Trophoblast cell (in vitro differentiated cells and primary cell): ENCODE measurements around the gene PRSS38.

Experiments used
- DNase-seq, 2 donors: peaks; one replicate each; pipeline ENCODE4 v3.0.0-alpha.2; 2016
- H2AFZ ChIP-seq: 2 replicates; pipeline ENCODE4 v1.6.1; 2013; ENCODE audit warnings: low read length, moderate library complexity, mild to moderate bottlenecking; ENCODE audit not compliant: insufficient read depth, poor library complexity
- H2AK5ac ChIP-seq: 2 replicates; pipeline ENCODE4 v1.6.1; 2013; ENCODE audit warnings: mild to moderate bottlenecking, low read length
- H2BK120ac ChIP-seq: 2 replicates; pipeline ENCODE4 v1.6.1; 2013; ENCODE audit warnings: low read length, mild to moderate bottlenecking, moderate library complexity; ENCODE audit not compliant: insufficient read depth, poor library complexity
- H2BK12ac ChIP-seq: 2 replicates; pipeline ENCODE4 v1.6.1; 2013; ENCODE audit warnings: mild to moderate bottlenecking, low read length, moderate library complexity
- H2BK5ac ChIP-seq: 2 replicates; pipeline ENCODE4 v1.6.1; 2013; ENCODE audit warnings: low read length, low read depth, moderate library complexity, mild to moderate bottlenecking; ENCODE audit not compliant: poor library complexity
- H3K14ac ChIP-seq: 2 replicates; pipeline ENCODE4 v1.6.1; 2013; ENCODE audit warnings: mild to moderate bottlenecking, low read length
- H3K18ac ChIP-seq: 2 replicates; pipeline ENCODE4 v1.6.1; 2013; ENCODE audit warnings: mild to moderate bottlenecking, low read length
- H3K23ac ChIP-seq: 2 replicates; pipeline ENCODE4 v1.6.1; 2013; ENCODE audit warnings: low read length
- H3K27ac ChIP-seq: 2 replicates; pipeline ENCODE4 v1.5.1; 2013; ENCODE audit warnings: low read depth, mild to moderate bottlenecking, inconsistent platforms, low read length, moderate library complexity
- H3K27me3 ChIP-seq: 2 replicates; pipeline ENCODE4 v1.6.1; 2013; ENCODE audit warnings: inconsistent platforms, mild to moderate bottlenecking, low read length, moderate library complexity; ENCODE audit not compliant: insufficient read depth
- H3K36me3 ChIP-seq, 2 experiments: 1 replicate in 1 of 2; 2 replicates in 1 of 2; pipeline ENCODE4 v1.6.1; 2013; ENCODE audit warnings: low read length in 2 of 2, mild to moderate bottlenecking in 2 of 2, moderate library complexity in 1 of 2; ENCODE audit not compliant: insufficient read depth in 2 of 2, control insufficient read depth in 1 of 2
- H3K4ac ChIP-seq: 2 replicates; pipeline ENCODE4 v1.6.1; 2013; ENCODE audit warnings: low read depth, mild to moderate bottlenecking, low read length, moderate library complexity
- H3K4me1 ChIP-seq, 2 experiments: 1 replicate in 1 of 2; 2 replicates in 1 of 2; pipeline ENCODE4 v1.6.1; 2013; ENCODE audit warnings: low read length in 2 of 2, mild to moderate bottlenecking in 2 of 2, moderate library complexity in 1 of 2; ENCODE audit not compliant: insufficient read depth in 2 of 2, control insufficient read depth in 1 of 2
- H3K4me2 ChIP-seq: 2 replicates; pipeline ENCODE4 v1.6.1; 2013; ENCODE audit warnings: inconsistent platforms, mild to moderate bottlenecking, low read length, moderate library complexity
- H3K4me3 ChIP-seq: 2 replicates; pipeline ENCODE4 v1.5.1; 2013; ENCODE audit warnings: mild to moderate bottlenecking, low read depth, low read length, inconsistent platforms
- H3K79me1 ChIP-seq: one replicate; pipeline ENCODE4 v1.6.1; 2013; ENCODE audit warnings: low read length
- H3K79me2 ChIP-seq: 2 replicates; pipeline ENCODE4 v1.6.1; 2013; ENCODE audit warnings: low read length, mild to moderate bottlenecking; ENCODE audit not compliant: control insufficient read depth, insufficient read depth, poor library complexity
- H3K9ac ChIP-seq: 2 replicates; pipeline ENCODE4 v1.6.1; 2013; ENCODE audit warnings: mild to moderate bottlenecking, low read length
- H3K9me3 ChIP-seq: 2 replicates; pipeline ENCODE4 v1.6.1; 2013; ENCODE audit warnings: low read depth, mild to moderate bottlenecking, control low read depth, inconsistent platforms, low read length; ENCODE audit not compliant: insufficient read depth
- H4K12ac ChIP-seq: 2 replicates; pipeline ENCODE4 v1.6.1; 2013; ENCODE audit warnings: low read depth, mild to moderate bottlenecking, low read length, moderate library complexity
- H4K8ac ChIP-seq: 2 replicates; pipeline ENCODE4 v1.6.1; 2013; ENCODE audit warnings: low read depth, mild to moderate bottlenecking, low read length, moderate library complexity
- H4K91ac ChIP-seq: one replicate; pipeline ENCODE4 v1.6.1; 2013; ENCODE audit warnings: low read depth, mild to moderate bottlenecking, low read length, moderate library complexity
- WGBS: extraction: QIAGEN DNeasy Blood & Tissue Kit; methylation state at CpG from one replicate; pipeline ENCODE4 v1.1.7; 2013; ENCODE audit warnings: missing lambda C conversion rate; ENCODE audit not compliant: insufficient read length, insufficient coverage; ENCODE audit errors: extremely low coverage; 5-methylcytosine and 5-hydroxymethylcytosine counted together

PRSS38 gene

GRCh38 chr1:227787513-227788270 is 27.8 kb upstream of the PRSS38 start:
- no peak overlapping the region for H4K12ac ChIP-seq
- no peak overlapping the region for H3K23ac ChIP-seq
- no peak overlapping the region for H3K9ac ChIP-seq
- peaks cover 19 to 24% of the 10 kb centered on the region in 2 experiments for H3K4me1 ChIP-seq
- H2BK5ac ChIP-seq, result no peak overlapping the region
- H3K4ac ChIP-seq, result no peak overlapping the region
- peak overlapping the region; percentile 8 for H2BK12ac ChIP-seq
- H3K9me3 ChIP-seq, result peaks cover 3% of the 10 kb centered on the region
- no peak overlapping the region for H4K8ac ChIP-seq
- H3K79me2 ChIP-seq, result no peaks in the 10 kb centered on the region
- H3K4me2 ChIP-seq, result peak overlapping the region; percentile 85
- H3K27me3 ChIP-seq, result no peaks in the 10 kb centered on the region
- peak overlapping the region; percentile 8 for H2AFZ ChIP-seq
- peak overlapping the region; percentile 58 for H4K91ac ChIP-seq
- peak overlapping the region; percentile 18 for H3K27ac ChIP-seq
- H2BK120ac ChIP-seq, result peak overlapping the region; percentile 7
- no peaks in the 10 kb centered on the region for H3K36me3 ChIP-seq
- peaks cover 9% of the 10 kb centered on the region for H3K79me1 ChIP-seq
- H3K4me3 ChIP-seq, result peak overlapping the region; percentile 66
- no CpG with 5 or more reads among the region's 60 CpGs for WGBS
- H3K14ac ChIP-seq, result peak overlapping the region; percentile 41
- H2AK5ac ChIP-seq, result no peak overlapping the region
- peak overlapping the region; percentile 54 for H3K18ac ChIP-seq
- DNase-seq, result peak; percentile 85 to 92

GRCh38 chr1:227788271-227789083 is 27.0 kb upstream of the PRSS38 start:
- Histone ChIP-seq H3K4ac (no peak overlapping the region), H3K27ac (no peak overlapping the region), H3K4me1 (peaks cover 26 to 30% of the 10 kb centered on the region in 2 experiments), H4K8ac (no peak overlapping the region), H2BK12ac (no peak overlapping the region), H2AFZ (no peak overlapping the region), H4K91ac (no peak overlapping the region), H3K18ac (no peak overlapping the region), H3K36me3 (no peaks in the 10 kb centered on the region), H2BK5ac (no peak overlapping the region), H2AK5ac (no peak overlapping the region), H4K12ac (no peak overlapping the region), H3K9ac (peak overlapping the region; percentile 5), H3K27me3 (no peaks in the 10 kb centered on the region), H2BK120ac (no peak overlapping the region), H3K4me2 (peak overlapping the region; percentile 91), H3K79me1 (peaks cover 14% of the 10 kb centered on the region), H3K23ac (no peak overlapping the region), H3K14ac (no peak overlapping the region), H3K79me2 (no peaks in the 10 kb centered on the region), H3K9me3 (peaks cover 3% of the 10 kb centered on the region), H3K4me3 (peak overlapping the region; percentile 84)
- WGBS, result no CpG with 5 or more reads among the region's 68 CpGs
- peak; percentile 40 to 72 for DNase-seq

DNA sequence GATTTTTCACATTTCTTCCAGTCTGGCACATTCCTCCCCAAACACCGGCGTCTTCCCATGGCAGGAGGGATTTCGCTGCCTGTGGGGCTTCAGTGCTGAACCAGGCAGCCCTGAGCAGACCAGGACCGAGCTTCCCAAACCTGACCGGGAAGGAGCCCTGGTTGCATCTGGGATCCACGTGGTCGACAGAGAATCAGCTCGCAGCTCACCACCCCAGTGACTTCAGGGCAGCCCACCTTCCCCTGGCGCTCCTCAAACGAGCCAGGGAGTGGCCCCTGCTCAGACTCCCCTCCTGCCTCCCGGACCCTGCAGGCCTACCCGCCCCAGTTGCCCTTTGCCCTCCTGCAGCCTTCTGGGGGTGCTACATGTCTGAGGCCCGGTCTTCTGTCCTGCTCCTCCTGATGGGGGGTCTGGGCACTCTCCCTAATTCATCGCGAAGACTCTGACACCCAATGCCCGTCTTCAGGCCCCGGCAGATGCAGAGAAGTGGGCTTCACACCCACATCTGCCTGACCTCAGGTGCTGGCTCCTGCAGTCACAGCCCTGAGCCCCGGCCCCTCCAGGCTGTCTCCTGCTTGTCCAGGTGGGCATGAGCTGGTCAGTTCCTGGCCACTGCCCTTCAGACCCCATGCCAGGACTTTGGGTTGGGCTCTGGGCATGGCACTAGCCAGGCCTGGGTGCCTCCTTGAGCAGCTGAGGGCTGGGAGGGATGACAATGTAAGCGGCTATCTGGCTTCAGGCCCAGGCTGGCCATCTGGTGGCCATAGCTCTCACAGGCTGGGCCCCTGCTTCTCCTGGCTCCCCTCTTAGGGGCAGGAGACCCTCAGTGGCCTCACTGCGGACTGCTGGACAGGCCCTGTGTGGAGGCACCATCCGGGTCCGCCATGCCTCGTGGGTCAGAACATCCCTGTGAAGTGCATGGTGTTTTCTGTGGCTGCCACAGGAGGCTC is 26.1 kb upstream of the PRSS38 start:
- Histone ChIP-seq H2AFZ (no peak overlapping the region), H3K79me2 (no peaks in the 10 kb centered on the region), H3K23ac (no peak overlapping the region), H3K9me3 (peaks cover 3% of the 10 kb centered on the region), H3K27me3 (no peaks in the 10 kb centered on the region), H2BK5ac (no peak overlapping the region), H2BK12ac (no peak overlapping the region), H4K8ac (no peak overlapping the region), H3K9ac (peak overlapping the region; percentile 6), H4K12ac (no peak overlapping the region), H3K4me1 (peaks cover 34 to 39% of the 10 kb centered on the region in 2 experiments), H3K4me3 (peak overlapping the region; percentile 84), H3K36me3 (no peaks in the 10 kb centered on the region), H4K91ac (no peak overlapping the region), H2BK120ac (no peak overlapping the region), H3K27ac (no peak overlapping the region), H3K18ac (no peak overlapping the region), H3K14ac (no peak overlapping the region), H3K4me2 (peak overlapping the region; percentile 91), H2AK5ac (no peak overlapping the region), H3K4ac (no peak overlapping the region), H3K79me1 (peaks cover 18% of the 10 kb centered on the region)
- no CpG with 5 or more reads among the region's 23 CpGs for WGBS
- DNase-seq, result peak in 1 of 2 donors; percentile 18

DNA sequence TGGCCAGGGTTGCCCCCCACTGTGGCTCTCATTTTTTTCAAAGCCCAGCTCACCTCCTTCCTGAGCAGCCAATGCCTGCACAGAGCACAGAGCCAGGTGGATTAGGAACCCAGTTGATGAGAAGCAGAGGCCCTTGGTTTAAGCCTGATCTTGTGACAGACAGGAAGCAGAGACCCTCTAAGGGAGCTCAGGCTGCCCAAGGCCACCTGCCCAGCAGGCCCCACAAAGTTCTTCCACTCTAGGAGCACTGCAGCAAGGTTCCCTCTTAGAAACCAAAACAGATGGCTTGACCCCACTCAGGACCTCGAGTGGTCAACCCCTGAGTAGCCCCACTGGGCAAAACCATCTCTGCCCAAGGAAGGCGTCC is 25.5 kb upstream of the PRSS38 start:
- H3K9ac ChIP-seq, result no peak overlapping the region
- no peak overlapping the region for H3K23ac ChIP-seq

More for the DNA sequence above, 25.5 kb upstream of the PRSS38 start:
- H2AK5ac ChIP-seq, result no peak overlapping the region
- H2BK12ac ChIP-seq, result no peak overlapping the region
- H3K27me3 ChIP-seq, result no peaks in the 10 kb centered on the region
- H2BK120ac ChIP-seq, result no peak overlapping the region
- WGBS, result no CpG with 5 or more reads among the region's 2 CpGs
- peaks cover 38 to 44% of the 10 kb centered on the region in 2 experiments for H3K4me1 ChIP-seq
- H2AFZ ChIP-seq, result no peak overlapping the region
- H3K14ac ChIP-seq, result no peak overlapping the region
- H3K36me3 ChIP-seq, result no peaks in the 10 kb centered on the region
- no peak overlapping the region for H3K4me3 ChIP-seq
- no peak for DNase-seq
- H3K9me3 ChIP-seq, result peaks cover 3% of the 10 kb centered on the region
- H3K79me1 ChIP-seq, result peaks cover 20% of the 10 kb centered on the region
- H4K12ac ChIP-seq, result no peak overlapping the region
- no peak overlapping the region for H4K8ac ChIP-seq
- no peak overlapping the region for H4K91ac ChIP-seq
- H3K79me2 ChIP-seq, result no peaks in the 10 kb centered on the region
- H2BK5ac ChIP-seq, result no peak overlapping the region
- H3K4ac ChIP-seq, result no peak overlapping the region
- no peak overlapping the region for H3K27ac ChIP-seq
- no peak overlapping the region for H3K4me2 ChIP-seq
- H3K18ac ChIP-seq, result no peak overlapping the region
